ENCODE data around the gene DENND1A.

The DENND1A gene

DNA sequence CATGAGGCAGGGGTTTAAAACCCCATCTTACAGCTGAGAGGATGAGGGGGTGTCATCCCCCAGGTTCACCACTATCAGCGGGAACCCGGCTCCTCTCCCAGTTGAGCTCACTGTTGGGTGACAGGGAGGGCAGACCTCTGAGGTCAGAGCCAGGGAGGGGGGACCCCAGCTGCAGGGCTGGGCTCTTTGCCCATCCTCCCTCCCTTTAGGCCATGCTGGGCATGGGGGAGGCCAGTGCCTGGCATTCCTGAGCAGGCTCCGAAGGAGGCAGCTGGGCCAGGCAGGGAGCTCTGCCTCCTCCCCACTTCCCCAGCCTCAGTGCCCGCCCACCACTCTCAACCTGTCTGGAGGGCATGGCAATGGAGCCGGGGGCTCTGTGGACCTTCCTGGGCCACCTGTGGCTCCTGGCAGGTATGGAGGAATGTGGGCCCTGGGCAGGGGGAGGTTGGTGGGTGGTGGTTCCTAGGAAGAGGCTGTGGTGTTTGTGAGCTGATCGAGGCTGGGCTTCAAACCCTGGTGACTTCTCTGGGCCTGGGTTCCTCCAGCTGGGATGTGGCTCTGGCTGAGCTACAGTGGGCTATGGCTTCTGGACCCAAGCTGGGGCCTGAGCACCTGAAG is 561.3 kb downstream of the DENND1A start:
- TF ChIP-seq, protein P1, sequence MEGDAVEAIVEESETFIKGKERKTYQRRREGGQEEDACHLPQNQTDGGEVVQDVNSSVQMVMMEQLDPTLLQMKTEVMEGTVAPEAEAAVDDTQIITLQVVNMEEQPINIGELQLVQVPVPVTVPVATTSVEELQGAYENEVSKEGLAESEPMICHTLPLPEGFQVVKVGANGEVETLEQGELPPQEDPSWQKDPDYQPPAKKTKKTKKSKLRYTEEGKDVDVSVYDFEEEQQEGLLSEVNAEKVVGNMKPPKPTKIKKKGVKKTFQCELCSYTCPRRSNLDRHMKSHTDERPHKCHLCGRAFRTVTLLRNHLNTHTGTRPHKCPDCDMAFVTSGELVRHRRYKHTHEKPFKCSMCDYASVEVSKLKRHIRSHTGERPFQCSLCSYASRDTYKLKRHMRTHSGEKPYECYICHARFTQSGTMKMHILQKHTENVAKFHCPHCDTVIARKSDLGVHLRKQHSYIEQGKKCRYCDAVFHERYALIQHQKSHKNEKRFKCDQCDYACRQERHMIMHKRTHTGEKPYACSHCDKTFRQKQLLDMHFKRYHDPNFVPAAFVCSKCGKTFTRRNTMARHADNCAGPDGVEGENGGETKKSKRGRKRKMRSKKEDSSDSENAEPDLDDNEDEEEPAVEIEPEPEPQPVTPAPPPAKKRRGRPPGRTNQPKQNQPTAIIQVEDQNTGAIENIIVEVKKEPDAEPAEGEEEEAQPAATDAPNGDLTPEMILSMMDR (IDR thresholded peaks at IDR 0.05; ENCODE audit: low read depth, low read length) = no peak
- DNase-seq (ENCODE audit: low read depth in 2 of 2) = no peak
- H3K4me3 ChIP-seq (replicated peaks in 1 of 2; ENCODE audit: low read depth in 2 of 2, low read length in 2 of 2) = no peak overlapping the region

DNA sequence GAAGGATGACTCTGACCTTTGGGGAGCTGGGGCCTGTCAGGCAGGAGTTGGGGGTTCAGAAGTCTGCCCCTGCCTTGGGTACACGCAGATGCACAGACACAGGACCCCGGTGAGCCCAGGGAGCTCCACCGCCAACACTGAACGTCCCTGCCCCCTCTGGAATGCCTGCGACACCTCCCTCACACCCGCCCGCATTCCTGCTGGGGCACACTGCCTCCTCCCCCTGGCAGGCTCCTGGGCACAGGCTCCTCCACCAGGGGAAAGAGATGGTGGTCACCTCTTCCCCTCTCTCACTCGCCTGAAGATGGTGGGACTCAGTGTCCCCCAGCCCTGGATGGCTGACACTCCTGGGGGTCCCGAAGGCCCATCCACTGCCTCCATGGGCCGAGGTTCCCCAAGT is 561.9 kb downstream of the DENND1A start:
- H3K4me3 ChIP-seq (replicated peaks in 1 of 2; ENCODE audit: low read depth in 2 of 2, low read length in 2 of 2) = no peak overlapping the region
- no peak for DNase-seq (ENCODE audit: low read depth in 2 of 2)
- TF ChIP-seq, protein P1 (IDR thresholded peaks at IDR 0.05; ENCODE audit: low read depth, low read length) = no peak

DNA sequence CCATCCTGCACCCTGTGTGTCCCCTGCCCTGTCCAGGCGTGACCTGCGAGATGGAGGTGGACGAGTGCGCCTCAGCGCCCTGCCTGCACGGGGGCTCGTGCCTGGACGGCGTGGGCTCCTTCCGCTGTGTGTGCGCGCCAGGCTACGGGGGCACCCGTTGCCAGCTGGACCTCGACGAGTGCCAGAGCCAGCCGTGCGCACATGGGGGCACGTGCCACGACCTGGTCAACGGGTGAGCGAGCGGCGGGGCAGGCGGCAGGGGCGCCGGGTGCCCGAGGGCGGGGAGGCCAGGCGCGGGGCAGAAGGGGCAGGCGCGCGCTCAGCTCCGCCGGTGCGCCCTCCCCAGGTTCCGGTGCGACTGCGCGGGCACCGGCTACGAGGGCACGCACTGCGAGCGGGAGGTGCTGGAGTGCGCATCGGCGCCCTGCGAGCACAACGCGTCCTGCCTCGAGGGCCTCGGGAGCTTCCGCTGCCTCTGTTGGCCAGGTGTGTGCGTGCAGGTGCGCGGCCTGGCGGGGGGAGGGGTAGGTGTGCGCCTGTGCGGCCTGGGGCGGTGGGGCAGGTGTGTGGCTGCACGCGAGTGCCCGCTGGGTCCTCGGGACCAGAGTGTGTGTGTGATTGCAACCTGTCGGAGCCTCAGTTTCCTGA is 563.9 kb downstream of the DENND1A start:
- no peak for DNase-seq (ENCODE audit: low read depth in 2 of 2)
- no peak overlapping the region for H3K4me3 ChIP-seq (replicated peaks in 1 of 2; ENCODE audit: low read depth in 2 of 2, low read length in 2 of 2)
- TF ChIP-seq, protein P1 (IDR thresholded peaks at IDR 0.05; ENCODE audit: low read depth, low read length) = no peak

DNA sequence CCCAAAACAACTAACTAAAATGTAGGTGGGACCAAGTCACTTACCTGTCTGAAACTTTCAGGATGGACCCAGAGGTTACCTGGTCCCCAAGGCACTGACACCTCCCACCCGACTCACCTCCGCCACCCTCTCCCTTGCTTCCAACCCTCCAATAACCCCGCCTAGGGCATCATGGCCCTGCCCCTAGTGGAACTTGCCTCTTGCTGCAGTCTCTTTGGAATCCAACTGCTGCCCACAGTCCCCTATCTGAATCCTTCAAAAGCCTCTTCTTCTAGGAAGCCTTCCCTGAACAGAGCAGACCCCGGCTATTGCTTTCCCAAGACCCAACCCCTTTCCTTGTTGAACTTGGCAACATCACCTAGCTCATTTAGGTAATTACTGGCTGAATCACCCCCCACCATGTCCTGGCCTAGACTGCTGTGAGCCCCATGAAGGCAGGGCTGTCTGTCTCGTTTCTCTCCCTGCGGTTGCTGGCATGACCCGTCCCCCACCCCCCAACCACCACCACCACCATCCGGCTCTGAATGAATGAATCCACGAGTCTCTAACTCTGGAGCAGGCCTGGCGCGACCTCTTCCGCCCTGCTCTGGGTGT is 564.5 kb downstream of the DENND1A start:
- no peak overlapping the region for H3K4me3 ChIP-seq (replicated peaks in 1 of 2; ENCODE audit: low read depth in 2 of 2, low read length in 2 of 2)

DNA sequence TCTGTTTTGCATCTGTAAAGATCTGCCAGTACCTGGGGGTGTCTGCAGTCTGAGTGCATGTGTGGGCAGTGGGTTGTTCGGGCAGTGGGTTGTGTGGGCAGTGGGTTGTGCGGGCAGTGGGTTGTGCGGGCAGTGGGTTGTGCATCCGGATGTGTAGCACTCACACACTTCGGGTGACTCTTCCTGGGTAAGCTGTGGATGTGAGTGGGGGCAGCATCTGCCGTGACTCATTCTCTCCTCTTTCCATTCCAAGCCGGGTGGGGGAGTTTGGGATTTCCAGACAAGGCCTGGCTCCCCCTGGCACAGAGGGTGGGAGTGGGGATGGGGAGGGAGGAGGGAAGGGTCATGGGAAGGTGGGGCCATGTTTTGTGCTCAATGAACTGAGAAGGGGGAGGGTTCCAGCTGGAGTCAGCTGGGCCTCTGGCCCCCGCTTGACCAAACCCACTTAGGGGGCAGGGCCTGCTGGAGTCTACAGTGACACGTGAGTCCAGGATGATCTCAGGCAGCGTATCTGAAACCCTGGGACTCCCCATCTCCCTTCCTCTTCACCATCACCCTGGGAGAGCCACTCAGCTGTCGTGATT is 565.6 kb downstream of the DENND1A start:
- peak; percentile 36 to 73 for DNase-seq (ENCODE audit: low read depth in 2 of 2)

More for the DNA sequence above, 564.5 kb downstream of the DENND1A start:
- no peak for DNase-seq (ENCODE audit: low read depth in 2 of 2)
- TF ChIP-seq, protein P1 (IDR thresholded peaks at IDR 0.05; ENCODE audit: low read depth, low read length) = peak; percentile 36

DNA sequence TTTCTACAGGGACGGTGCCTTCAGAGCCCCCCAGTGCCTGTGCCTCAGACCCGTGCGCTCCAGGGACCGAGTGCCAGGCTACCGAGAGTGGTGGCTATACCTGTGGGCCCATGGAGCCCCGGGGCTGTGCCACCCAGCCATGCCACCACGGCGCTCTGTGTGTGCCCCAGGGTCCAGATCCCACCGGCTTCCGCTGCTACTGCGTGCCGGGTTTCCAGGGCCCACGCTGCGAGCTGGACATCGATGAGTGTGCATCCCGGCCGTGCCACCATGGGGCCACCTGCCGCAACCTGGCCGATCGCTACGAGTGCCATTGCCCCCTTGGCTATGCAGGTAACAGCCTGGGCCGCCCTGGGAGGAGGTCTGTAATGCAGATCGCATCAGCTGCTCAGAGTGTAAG is 567.1 kb downstream of the DENND1A start:
- DNase-seq (ENCODE audit: low read depth in 2 of 2) = no peak
- no peak overlapping the region for H3K4me3 ChIP-seq (replicated peaks in 1 of 2; ENCODE audit: low read depth in 2 of 2, low read length in 2 of 2)
- TF ChIP-seq, protein P1 (IDR thresholded peaks at IDR 0.05; ENCODE audit: low read depth, low read length) = no peak

More for the DNA sequence above, 565.6 kb downstream of the DENND1A start:
- TF ChIP-seq, protein P1 (IDR thresholded peaks at IDR 0.05; ENCODE audit: low read depth, low read length) = no peak
- H3K4me3 ChIP-seq (replicated peaks in 1 of 2; ENCODE audit: low read depth in 2 of 2, low read length in 2 of 2) = no peak overlapping the region
